ENCODE results near the gene SEC24D. TPM values are rescaled to one million over a fixed set of nuclear protein-coding genes. Genes with fewer than 3 reads are reported as not detected.

The SEC24D gene
- total and polyA plus RNA-seq, 4 donors: 12.7 to 40.9 (median 21.3) TPM

GRCh38 chr4:118846979-118847378, 11.1 kb upstream of the SEC24D start:
- Histone ChIP-seq H3K27me3 (ENCODE audit: control insufficient read depth, insufficient read depth, low read length) (no peaks in the 10 kb centered on the region), H3K27ac (ENCODE audit: low read depth, low read length) (no peak overlapping the region), H3K4me1 (ENCODE audit: control insufficient read depth, insufficient read depth, low read length) (no peaks in the 10 kb centered on the region), H3K36me3 (ENCODE audit: control insufficient read depth, insufficient read depth, low read length) (no peaks in the 10 kb centered on the region), H3K4me3 (ENCODE audit: low read depth, low read length) (no peak overlapping the region), H3K9me3 (ENCODE audit: control insufficient read depth, insufficient read depth, low read length) (no peaks in the 10 kb centered on the region)
- peak in 1 of 6 donors; percentile 35 for DNase-seq (ENCODE audit: low read depth in 4 of 6, low spot score in 6 of 6)
- WGBS (ENCODE audit: insufficient coverage): no CpG with 5 or more reads among the region's 1 CpG

GRCh38 chr4:118845552-118846050, 9.7 kb upstream of the SEC24D start:
- no peaks in the 10 kb centered on the region for H3K27me3 ChIP-seq (ENCODE audit: control insufficient read depth, insufficient read depth, low read length)
- H3K27ac ChIP-seq (ENCODE audit: low read depth, low read length): no peak overlapping the region
- H3K4me3 ChIP-seq (ENCODE audit: low read depth, low read length): no peak overlapping the region

GRCh38 chr4:118843237-118843636, 7.3 kb upstream of the SEC24D start:
- no peaks in the 10 kb centered on the region for H3K27me3 ChIP-seq (ENCODE audit: control insufficient read depth, insufficient read depth, low read length)
- no peak for DNase-seq (ENCODE audit: low read depth in 4 of 6, low spot score in 6 of 6)
- H3K9me3 ChIP-seq (ENCODE audit: control insufficient read depth, insufficient read depth, low read length): no peaks in the 10 kb centered on the region
- H3K27ac ChIP-seq (ENCODE audit: low read depth, low read length): no peak overlapping the region
- no peak overlapping the region for H3K4me3 ChIP-seq (ENCODE audit: low read depth, low read length)
- no peaks in the 10 kb centered on the region for H3K4me1 ChIP-seq (ENCODE audit: control insufficient read depth, insufficient read depth, low read length)
- H3K36me3 ChIP-seq (ENCODE audit: control insufficient read depth, insufficient read depth, low read length): no peaks in the 10 kb centered on the region
- WGBS (ENCODE audit: insufficient coverage): 62% methylated on average over 2 of the region's 6 CpGs

More at GRCh38 chr4:118845552-118846050, 9.7 kb upstream of the SEC24D start:
- H3K36me3 ChIP-seq (ENCODE audit: control insufficient read depth, insufficient read depth, low read length): no peaks in the 10 kb centered on the region
- peak in 1 of 6 donors; percentile 57 for DNase-seq (ENCODE audit: low read depth in 4 of 6, low spot score in 6 of 6)
- no peaks in the 10 kb centered on the region for H3K9me3 ChIP-seq (ENCODE audit: control insufficient read depth, insufficient read depth, low read length)
- no peaks in the 10 kb centered on the region for H3K4me1 ChIP-seq (ENCODE audit: control insufficient read depth, insufficient read depth, low read length)

GRCh38 chr4:118842055-118842454, 6.1 kb upstream of the SEC24D start:
- no peak for DNase-seq (ENCODE audit: low read depth in 4 of 6, low spot score in 6 of 6)
- no peak overlapping the region for H3K4me3 ChIP-seq (ENCODE audit: low read depth, low read length)
- no peaks in the 10 kb centered on the region for H3K27me3 ChIP-seq (ENCODE audit: control insufficient read depth, insufficient read depth, low read length)
- H3K4me1 ChIP-seq (ENCODE audit: control insufficient read depth, insufficient read depth, low read length): no peaks in the 10 kb centered on the region
- no peaks in the 10 kb centered on the region for H3K36me3 ChIP-seq (ENCODE audit: control insufficient read depth, insufficient read depth, low read length)
- WGBS (ENCODE audit: insufficient coverage): no CpG with 5 or more reads among the region's 3 CpGs
- H3K9me3 ChIP-seq (ENCODE audit: control insufficient read depth, insufficient read depth, low read length): no peaks in the 10 kb centered on the region
- H3K27ac ChIP-seq (ENCODE audit: low read depth, low read length): no peak overlapping the region

- no peaks in the 10 kb centered on the region for H3K9me3 ChIP-seq (ENCODE audit: control insufficient read depth, insufficient read depth, low read length)
- peaks cover 6% of the 10 kb centered on the region for H3K4me1 ChIP-seq (ENCODE audit: control insufficient read depth, insufficient read depth, low read length)
- no CpG with 5 or more reads among the region's 3 CpGs for WGBS (ENCODE audit: insufficient coverage)
- no peak for DNase-seq (ENCODE audit: low read depth in 4 of 6, low spot score in 6 of 6)
- no peak overlapping the region for H3K4me3 ChIP-seq (ENCODE audit: low read depth, low read length)
- H3K36me3 ChIP-seq (ENCODE audit: control insufficient read depth, insufficient read depth, low read length): no peaks in the 10 kb centered on the region
- H3K27me3 ChIP-seq (ENCODE audit: control insufficient read depth, insufficient read depth, low read length): no peaks in the 10 kb centered on the region
- H3K27ac ChIP-seq (ENCODE audit: low read depth, low read length): no peak overlapping the region
Observed at GRCh38 chr4:118839221-118839927, 3.4 kb upstream of the SEC24D start.

GRCh38 chr4:118837121-118837507, 1.2 kb upstream of the SEC24D start:
- H3K27ac ChIP-seq (ENCODE audit: low read depth, low read length): no peak overlapping the region
- no peaks in the 10 kb centered on the region for H3K27me3 ChIP-seq (ENCODE audit: control insufficient read depth, insufficient read depth, low read length)
- no peak overlapping the region for H3K4me3 ChIP-seq (ENCODE audit: low read depth, low read length)
- no peaks in the 10 kb centered on the region for H3K9me3 ChIP-seq (ENCODE audit: control insufficient read depth, insufficient read depth, low read length)
- no peak for DNase-seq (ENCODE audit: low read depth in 4 of 6, low spot score in 6 of 6)
- H3K4me1 ChIP-seq (ENCODE audit: control insufficient read depth, insufficient read depth, low read length): peaks cover 6% of the 10 kb centered on the region
- no CpG with 5 or more reads among the region's 4 CpGs for WGBS (ENCODE audit: insufficient coverage)
- H3K36me3 ChIP-seq (ENCODE audit: control insufficient read depth, insufficient read depth, low read length): no peaks in the 10 kb centered on the region

- peak; percentile 15 to 79 (median 36) for DNase-seq (ENCODE audit: low read depth in 4 of 6, low spot score in 6 of 6)
- no peaks in the 10 kb centered on the region for H3K9me3 ChIP-seq (ENCODE audit: control insufficient read depth, insufficient read depth, low read length)
- H3K36me3 ChIP-seq (ENCODE audit: control insufficient read depth, insufficient read depth, low read length): no peaks in the 10 kb centered on the region
- peak overlapping the region; percentile 88 for H3K4me3 ChIP-seq (ENCODE audit: low read depth, low read length)
- no peaks in the 10 kb centered on the region for H3K27me3 ChIP-seq (ENCODE audit: control insufficient read depth, insufficient read depth, low read length)
- peak overlapping the region; percentile 29 for H3K27ac ChIP-seq (ENCODE audit: low read depth, low read length)
- peaks cover 6% of the 10 kb centered on the region for H3K4me1 ChIP-seq (ENCODE audit: control insufficient read depth, insufficient read depth, low read length)
- 3% methylated on average over 23 of the region's 29 CpGs for whole genome bisulfite sequencing (ENCODE audit: insufficient coverage)
Observed at GRCh38 chr4:118836301-118837120, 585 bp upstream of the SEC24D start.

GRCh38 chr4:118834960-118835569, 861 bp downstream of the SEC24D start:
- 0% methylated on average over 10 of the region's 13 CpGs for WGBS (ENCODE audit: insufficient coverage)
- Histone ChIP-seq H3K9me3 (ENCODE audit: control insufficient read depth, insufficient read depth, low read length) (no peaks in the 10 kb centered on the region), H3K27ac (ENCODE audit: low read depth, low read length) (peak overlapping the region; percentile 93), H3K36me3 (ENCODE audit: control insufficient read depth, insufficient read depth, low read length) (no peaks in the 10 kb centered on the region), H3K4me1 (ENCODE audit: control insufficient read depth, insufficient read depth, low read length) (peaks cover 6% of the 10 kb centered on the region), H3K27me3 (ENCODE audit: control insufficient read depth, insufficient read depth, low read length) (no peaks in the 10 kb centered on the region), H3K4me3 (ENCODE audit: low read depth, low read length) (peak overlapping the region; percentile 88)
- DNase-seq (ENCODE audit: low read depth in 4 of 6, low spot score in 6 of 6): peak; percentile 17 to 72 (median 43)

- H3K4me1 ChIP-seq (ENCODE audit: control insufficient read depth, insufficient read depth, low read length): peaks cover 6% of the 10 kb centered on the region
- H3K27ac ChIP-seq (ENCODE audit: low read depth, low read length): no peak overlapping the region
- no CpG with 5 or more reads among the region's 4 CpGs for WGBS (ENCODE audit: insufficient coverage)
Observed at GRCh38 chr4:118834070-118834469, 1.9 kb downstream of the SEC24D start.

More at GRCh38 chr4:118834070-118834469, 1.9 kb downstream of the SEC24D start:
- Histone ChIP-seq H3K9me3 (ENCODE audit: control insufficient read depth, insufficient read depth, low read length) (no peaks in the 10 kb centered on the region), H3K36me3 (ENCODE audit: control insufficient read depth, insufficient read depth, low read length) (no peaks in the 10 kb centered on the region), H3K4me3 (ENCODE audit: low read depth, low read length) (no peak overlapping the region), H3K27me3 (ENCODE audit: control insufficient read depth, insufficient read depth, low read length) (no peaks in the 10 kb centered on the region)
- no peak for DNase-seq (ENCODE audit: low read depth in 4 of 6, low spot score in 6 of 6)

Measured in spinal cord (tissue), 10 donors.